ENCODE measurements around the gene RPL13.

Gene RPL13

DNA sequence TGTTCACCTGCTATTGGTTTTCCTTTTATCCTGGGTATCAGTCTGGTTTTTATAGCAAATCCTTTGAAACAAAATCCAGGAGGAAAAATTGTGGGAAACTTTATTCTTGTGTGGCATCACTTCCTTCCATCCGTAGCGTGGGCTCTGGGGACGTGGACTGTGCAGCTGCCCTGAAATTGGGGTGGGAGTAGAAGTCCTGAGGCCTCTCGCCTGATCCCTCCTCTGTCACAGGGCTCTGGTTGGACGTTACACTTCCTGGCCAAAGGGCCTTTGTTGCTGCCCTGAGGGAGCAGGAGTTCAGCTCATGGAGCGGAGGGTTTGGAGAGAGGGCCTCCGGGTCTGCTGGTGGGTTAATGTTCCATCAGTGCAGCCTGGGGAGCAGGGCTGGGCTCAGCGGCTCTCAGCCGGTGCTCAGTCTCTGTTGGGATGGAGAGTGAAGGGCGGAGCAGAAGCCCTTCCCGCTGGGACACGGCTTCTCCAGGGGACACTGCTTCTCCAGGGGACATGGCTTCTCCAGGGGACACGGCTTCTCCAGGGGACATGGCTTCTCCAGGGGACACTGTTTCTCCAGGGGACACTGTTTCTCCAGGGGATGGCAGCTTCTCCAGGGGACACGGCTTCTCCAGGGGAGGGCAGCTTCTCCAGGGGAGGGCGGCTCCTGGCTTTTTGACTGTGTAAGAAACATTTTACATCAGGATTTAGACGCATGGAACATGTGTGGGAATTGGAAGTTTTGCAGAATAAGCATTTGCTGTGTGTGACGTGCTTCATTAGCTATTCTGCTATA is 15.2 kb upstream of the RPL13 start:
- in situ Hi-C loops (cut with MboI; ENCODE audit: low sequenced_read_pairs), result no loop called here

GRCh38 chr16:89545831-89546574 is 14.5 kb upstream of the RPL13 start:
- in situ Hi-C loops (cut with MboI; ENCODE audit: low sequenced_read_pairs), result no loop called here

DNA sequence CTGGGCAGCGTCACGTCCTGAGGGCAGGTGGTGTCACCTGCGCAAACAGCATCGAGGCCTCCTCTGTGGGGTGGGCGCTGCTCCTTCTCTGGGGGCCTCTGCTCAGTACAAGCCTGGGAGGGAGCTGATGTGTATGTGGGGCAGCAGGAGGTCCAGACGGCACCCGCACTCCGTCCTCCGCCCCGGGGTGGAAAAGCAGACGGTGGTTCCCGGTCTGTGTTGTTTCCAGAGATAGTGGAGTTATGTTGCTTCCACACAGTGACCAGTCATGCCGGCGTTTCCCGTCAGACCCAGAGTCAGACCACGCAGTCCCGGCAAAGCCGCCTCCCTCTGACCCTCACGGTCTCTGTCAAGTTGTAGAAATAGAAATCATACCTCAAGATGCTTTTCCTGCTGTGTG is 13.7 kb upstream of the RPL13 start:
- in situ Hi-C loops (cut with MboI; ENCODE audit: low sequenced_read_pairs), result no loop called here

GRCh38 chr16:89547291-89547690 is 13.2 kb upstream of the RPL13 start:
- in situ Hi-C loops (cut with MboI; ENCODE audit: low sequenced_read_pairs), result no loop called here

DNA sequence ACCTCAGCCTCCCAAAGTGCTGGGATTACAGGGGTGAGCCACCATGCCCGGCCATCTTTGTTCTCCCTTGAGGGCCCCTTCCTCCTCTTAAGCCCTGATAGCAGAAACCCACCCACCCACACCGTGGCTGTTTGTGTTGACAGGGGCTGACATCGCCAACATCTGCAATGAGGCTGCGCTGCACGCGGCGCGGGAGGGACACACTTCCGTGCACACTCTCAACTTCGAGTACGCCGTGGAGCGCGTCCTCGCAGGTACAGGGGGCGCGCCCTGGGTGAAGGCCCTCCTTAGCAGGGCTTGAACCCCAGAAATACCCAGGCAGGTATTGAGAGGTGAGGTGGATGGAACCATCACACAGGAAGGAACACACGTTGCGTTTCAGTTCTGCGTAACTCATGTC is 12.6 kb upstream of the RPL13 start:
- in situ Hi-C loops (cut with MboI; ENCODE audit: low sequenced_read_pairs), result no loop called here

DNA sequence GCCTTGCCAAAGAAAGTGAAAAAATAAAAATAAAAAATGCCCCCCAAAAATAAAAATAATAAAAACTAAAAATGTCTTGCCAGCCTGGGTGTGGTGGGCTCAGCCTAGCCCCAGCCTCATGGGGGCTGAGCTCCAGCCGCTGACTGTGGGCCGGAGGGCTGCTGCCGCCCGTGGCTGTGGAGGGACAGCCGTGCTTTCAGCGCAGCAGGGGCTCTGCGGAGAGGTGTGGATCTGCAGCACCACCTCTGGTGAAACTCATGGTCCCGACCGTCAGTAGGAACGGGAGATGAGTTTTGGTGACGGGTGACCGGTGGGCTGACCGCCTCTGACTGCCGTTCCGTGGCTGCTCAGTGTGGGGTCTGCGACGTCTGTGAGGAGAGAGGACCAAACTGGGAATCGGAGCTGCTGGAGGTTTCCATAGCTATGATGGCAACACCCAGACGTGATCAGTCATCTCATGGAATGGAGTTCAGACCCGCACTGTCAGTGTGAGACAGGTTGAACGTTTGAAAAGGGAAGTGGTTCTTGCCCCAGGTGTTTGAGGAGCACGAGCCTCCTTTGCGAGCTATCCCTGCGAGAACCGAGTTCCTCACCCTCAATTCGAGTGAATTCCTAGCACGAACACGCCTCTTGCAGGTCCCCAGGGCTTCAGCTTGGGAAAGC is 12.0 kb upstream of the RPL13 start:
- in situ Hi-C loops (cut with MboI; ENCODE audit: low sequenced_read_pairs), result no loop called here

DNA sequence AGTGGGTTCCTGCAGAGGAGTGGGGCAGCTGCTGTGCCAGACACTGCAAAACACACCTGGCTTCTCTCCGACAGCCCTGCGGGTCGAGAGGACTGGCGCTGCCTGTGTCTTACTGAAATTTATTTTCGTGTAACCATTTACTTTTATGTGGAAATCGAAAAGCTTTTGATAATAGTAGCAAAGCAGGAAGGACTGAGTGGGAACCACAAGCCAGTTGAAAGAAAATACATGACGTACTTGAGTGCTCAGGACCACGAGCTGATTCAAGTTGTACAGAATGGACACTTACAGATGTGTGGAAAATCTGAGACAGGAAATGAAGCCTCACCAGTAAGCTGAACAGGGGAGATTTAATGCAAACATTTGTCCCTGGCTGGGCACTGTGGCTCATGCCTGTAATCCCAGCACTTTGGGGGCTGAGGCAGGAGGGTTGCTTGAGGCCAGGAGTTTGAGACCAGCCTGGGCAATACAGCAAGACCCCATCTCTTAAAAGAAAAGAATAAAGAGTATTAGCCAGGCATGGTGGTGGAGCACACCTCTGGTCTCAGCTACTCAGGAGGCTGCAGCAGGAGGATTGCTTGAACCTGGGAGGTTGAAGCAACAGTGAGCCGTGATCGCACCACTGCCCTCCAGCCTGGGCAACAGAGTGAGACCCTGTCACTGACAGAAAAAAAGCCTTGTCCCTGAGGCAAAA is 11.3 kb upstream of the RPL13 start:
- in situ Hi-C loops (cut with MboI; ENCODE audit: low sequenced_read_pairs), result no loop called here

DNA sequence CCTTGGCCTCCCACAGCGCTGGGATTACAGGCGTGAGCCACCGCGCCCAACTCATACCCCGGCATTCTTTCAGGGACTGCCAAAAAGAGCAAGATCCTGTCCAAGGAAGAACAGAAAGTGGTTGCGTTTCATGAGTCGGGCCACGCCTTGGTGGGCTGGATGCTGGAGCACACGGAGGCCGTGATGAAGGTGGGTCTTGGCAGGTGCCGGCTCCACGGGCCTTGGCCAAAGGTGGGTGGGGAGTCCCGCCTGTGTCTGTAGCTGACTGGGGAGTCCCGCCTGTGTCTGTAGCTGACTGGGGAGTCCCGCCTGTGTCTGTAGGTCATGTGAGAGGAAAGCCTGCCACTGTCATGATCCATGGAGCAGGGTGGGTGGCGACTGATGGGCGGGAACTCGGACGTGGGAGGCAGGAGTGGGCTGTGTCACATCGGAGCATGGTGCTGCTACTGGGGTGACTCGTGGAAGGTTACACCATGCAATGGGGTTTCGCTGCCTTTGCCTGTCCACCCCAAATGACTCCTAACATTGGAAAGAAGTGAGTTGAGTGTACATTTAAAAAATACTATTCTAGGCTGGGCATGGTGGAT is 10.0 kb upstream of the RPL13 start:
- in situ Hi-C loops (cut with MboI; ENCODE audit: low sequenced_read_pairs), result no loop called here

DNA sequence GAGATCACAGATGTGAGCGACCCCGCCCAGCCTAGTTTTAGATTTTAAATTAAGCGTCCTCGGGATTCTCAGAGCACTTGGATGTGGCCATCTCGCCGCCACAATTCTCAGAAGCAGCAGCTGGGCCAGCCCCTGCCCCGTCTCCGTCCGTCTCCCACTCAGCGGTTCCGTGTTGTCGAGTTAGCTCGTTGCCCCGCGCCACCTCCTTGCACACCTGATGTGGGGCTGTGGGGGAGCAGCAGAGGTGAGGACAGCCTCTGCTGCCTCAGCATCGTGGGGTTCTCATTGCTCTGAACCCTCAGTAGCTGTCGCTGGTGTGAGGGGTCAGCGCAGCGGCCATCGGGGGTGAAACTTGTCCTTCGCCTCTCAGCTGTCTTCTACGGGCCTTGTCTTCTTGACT is 8.2 kb upstream of the RPL13 start:
- in situ Hi-C loops (cut with MboI; ENCODE audit: low sequenced_read_pairs), result no loop called here

DNA sequence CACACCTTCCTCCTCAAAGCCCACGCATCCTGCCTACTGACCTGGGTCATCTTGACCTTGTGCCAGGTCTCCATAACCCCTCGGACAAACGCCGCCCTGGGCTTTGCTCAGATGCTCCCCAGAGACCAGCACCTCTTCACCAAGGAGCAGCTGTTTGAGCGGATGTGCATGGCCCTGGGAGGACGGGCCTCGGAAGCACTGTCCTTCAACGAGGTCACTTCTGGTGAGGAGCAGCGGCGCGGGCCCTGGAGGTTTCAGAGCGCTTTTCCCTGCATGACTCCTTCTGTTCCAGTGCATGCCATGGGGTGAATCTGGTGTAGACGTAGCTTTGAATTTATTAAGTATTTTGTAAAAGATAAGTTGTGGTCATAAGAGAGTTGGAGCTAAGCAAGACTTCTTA is 7.6 kb upstream of the RPL13 start:
- in situ Hi-C loops (cut with MboI; ENCODE audit: low sequenced_read_pairs), result no loop called here

DNA sequence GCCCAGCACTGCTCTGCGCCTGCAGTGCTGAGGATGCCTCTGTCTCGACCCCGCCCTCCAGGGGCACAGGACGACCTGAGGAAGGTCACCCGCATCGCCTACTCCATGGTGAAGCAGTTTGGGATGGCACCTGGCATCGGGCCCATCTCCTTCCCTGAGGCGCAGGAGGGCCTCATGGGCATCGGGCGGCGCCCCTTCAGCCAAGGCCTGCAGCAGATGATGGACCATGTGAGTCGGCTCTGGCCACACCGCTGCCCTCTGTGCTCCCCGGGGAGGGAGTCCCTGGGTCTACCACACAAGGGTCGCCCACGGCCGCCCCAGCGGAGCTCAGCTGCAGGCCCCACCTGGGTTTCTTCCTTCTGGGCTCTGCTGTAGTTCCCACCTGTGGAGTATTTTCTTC is 6.7 kb upstream of the RPL13 start:
- in situ Hi-C loops (cut with MboI; ENCODE audit: low sequenced_read_pairs), result no loop called here

DNA sequence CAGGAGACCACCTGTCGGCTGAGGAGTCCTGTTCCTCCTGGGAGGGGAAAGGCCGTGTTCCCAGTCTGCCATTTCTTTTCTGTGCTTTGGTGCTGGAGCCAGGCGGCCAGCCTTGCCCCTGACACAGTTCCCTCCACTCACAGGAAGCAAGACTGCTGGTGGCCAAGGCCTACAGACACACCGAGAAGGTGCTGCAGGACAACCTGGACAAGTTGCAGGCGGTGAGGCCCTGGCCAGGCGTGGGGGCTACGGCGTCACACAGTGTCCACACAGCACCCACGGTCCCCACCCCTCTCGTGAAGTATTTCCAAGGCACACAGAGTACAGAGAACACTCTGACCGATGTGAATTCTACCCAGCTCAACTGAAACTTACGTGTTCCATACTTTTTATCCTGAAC is 6.1 kb upstream of the RPL13 start:
- in situ Hi-C loops (cut with MboI; ENCODE audit: low sequenced_read_pairs), result no loop called here

DNA sequence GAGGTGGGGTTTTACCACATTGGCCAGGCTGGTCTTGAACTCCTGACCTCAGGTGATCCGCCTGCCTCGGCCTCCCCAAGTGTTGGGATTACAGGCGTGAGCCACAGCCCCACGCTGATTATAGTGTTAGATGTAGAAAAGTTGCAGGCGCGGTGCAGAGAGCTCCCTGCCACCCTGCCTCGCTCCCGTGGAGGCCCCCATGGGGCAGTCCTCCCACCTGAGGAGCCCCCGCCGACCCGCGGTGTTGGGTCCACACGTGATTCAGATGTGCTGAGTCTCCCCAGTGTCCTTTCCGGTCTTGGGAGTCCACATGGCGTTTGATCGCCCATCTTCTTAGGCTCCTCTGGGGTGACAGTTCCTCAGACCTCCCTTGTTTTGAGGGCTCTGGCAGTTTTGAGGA is 5.2 kb upstream of the RPL13 start:
- in situ Hi-C loops (cut with MboI; ENCODE audit: low sequenced_read_pairs), result no loop called here

DNA sequence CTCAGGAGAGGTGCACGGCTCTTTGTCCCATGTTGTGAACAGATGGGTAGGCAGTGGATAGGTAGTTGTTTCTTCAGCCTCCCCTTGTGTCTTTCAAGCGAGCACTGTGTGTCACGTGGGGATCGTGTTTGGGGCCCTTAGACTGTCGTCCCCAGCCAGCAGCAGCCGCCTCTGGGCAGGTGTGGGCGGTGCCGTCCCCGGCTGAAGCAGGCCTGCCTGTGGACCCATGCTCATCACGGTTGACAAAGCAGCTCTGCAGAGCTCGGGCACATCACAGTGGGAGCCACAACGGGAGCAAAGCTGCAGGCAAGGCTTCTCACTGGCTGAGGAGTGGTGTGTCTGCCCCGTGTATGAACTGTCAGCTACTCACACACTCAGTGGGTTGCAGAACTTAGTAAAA is 4.7 kb upstream of the RPL13 start:
- in situ Hi-C loops (cut with MboI; ENCODE audit: low sequenced_read_pairs), result no loop called here

DNA sequence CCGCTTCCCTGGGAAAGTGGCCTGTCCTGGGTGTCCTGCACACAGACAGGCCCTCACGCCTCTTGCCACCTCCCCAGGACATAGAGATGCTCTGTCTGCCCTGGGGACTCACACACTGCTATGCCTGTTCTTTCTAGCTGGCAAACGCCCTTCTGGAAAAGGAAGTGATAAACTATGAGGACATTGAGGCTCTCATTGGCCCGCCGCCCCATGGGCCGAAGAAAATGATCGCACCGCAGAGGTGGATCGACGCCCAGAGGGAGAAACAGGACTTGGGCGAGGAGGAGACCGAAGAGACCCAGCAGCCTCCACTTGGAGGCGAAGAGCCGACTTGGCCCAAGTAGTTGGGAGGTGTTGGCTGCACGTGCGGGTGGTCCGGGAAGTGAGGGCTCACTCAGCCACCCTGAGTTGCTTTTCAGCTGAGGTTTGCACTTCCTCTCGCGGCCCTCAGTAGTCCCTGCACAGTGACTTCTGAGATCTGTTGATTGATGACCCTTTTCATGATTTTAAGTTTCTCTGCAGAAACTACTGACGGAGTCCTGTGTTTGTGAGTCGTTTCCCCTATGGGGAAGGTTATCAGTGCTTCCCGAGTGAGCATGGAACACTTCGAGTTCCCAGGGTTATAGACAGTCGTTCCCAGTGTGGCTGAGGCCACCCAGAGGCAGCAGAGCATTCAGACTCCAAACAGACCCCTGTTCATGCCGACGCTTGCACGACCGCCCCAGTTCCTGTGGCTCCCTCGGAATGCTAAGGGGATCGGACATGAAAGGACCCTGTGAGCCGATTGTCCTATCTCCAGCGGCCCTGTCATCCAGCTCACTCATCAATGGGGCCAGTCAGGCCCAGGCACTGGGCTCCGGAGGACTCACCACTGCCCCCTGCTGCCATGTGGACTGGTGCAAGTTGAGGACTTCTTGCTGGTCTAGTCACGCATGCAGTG is 3.5 kb upstream of the RPL13 start:
- in situ Hi-C loops (cut with MboI; ENCODE audit: low sequenced_read_pairs), result no loop called here

DNA sequence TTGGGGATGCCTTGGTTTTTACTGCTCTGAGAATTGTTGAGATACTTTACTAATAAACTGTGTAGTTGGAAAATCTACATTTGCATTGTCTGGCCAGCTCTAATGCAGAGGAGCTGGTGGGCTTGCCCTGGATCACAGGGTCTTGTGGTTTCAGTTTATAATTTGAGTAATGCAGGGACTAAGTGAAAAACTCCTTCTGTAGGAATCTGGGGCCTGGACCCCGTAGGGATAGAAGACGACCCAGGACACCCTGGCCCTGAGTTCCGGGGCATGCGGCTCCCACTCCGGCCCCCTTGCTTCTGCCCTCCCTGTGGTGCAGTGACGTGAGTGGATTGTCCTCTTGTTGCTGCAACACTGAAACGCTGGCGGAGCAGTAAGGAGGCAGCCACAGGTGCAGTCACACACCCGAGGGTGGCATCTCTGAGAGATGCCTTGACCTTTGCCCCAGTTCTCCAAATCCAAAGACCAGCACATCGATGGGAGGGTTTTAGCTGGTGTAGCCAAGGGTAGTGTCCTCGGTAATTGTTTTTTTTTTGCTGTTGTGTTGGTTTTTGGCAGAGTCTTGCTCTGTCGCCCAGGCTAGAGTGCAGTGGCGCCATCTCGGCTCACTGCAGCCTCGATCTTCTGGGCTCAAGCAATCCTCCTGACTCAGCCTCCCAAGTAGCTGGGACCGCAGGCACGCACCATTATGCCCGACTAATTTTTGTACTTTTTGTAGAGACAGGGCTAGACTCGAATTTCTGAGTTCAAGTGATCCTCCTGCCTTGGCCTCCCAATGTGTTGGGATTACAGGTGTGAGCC is 2.6 kb upstream of the RPL13 start:
- in situ Hi-C loops (cut with MboI; ENCODE audit: low sequenced_read_pairs), result no loop called here

- in situ Hi-C loops (cut with MboI; ENCODE audit: low sequenced_read_pairs), result no loop called here
Measured at GRCh38 chr16:89561142-89561883, 831 bp downstream of the RPL13 start.

- in situ Hi-C loops (cut with MboI; ENCODE audit: low sequenced_read_pairs), result no loop called here
Measured at GRCh38 chr16:89561884-89562599, 1.6 kb downstream of the RPL13 start.

Data from HL-60/S4 (cell line).